Astrocyte (in vitro differentiated cells and primary cell): Measurements from ENCODE around the gene EPRS1.

Experiments used
- CTCF ChIP-seq: IDR thresholded peaks from 2 replicates; pipeline ENCODE4 v1.5.1; 2011; ENCODE audit warnings: low read depth, mild to moderate bottlenecking, inconsistent platforms, low read length, moderate library complexity; ENCODE audit not compliant: insufficient read depth
- EZH2 ChIP-seq: IDR thresholded peaks from 2 replicates; pipeline ENCODE4 v1.6.1; 2012; ENCODE audit warnings: mild to moderate bottlenecking, low read length, inconsistent platforms; ENCODE audit not compliant: insufficient read depth

- TF ChIP-seq CTCF = no peak
- TF ChIP-seq EZH2 = no peak
Measured at GRCh38 chr1:220003015-220003414, 43.3 kb downstream of the EPRS1 start.
